ENCODE measurements around the gene SUPT20H. TPM values are rescaled to one million over a fixed set of nuclear protein-coding genes. Genes with fewer than 3 reads are reported as not detected.

Gene SUPT20H
- total and polyA plus RNA-seq, 2 of the 4 experiments (the other 2 are of a cell fraction) = 46.6 to 55.1 TPM

- BruUV-seq (replicated peaks) = no TSS peak
- Histone ChIP-seq H3K56ac (ENCODE audit: extremely low read depth, insufficient read depth, low read length) (no peak overlapping the region), H4K91ac (ENCODE audit: insufficient read depth, low read depth, low read length) (no peak overlapping the region), H4K8ac (ENCODE audit: low read depth in 2 of 2, low read length in 2 of 2) (no peak overlapping the region), H3K14ac (replicated peaks; ENCODE audit: low read depth, low read length) (no peak overlapping the region), H3K4ac (ENCODE audit: low read depth, low read length) (no peak overlapping the region), H2BK120ac (ENCODE audit: low read depth, low read length) (no peak overlapping the region), H3K27ac (ENCODE audit: insufficient read depth, low read length) (no peak overlapping the region), H2AK9ac (replicated peaks; ENCODE audit: low read depth, low read length, poor library complexity) (no peak overlapping the region), H2BK5ac (ENCODE audit: low read depth, low read length, poor library complexity, severe bottlenecking) (no peak overlapping the region), H3K23ac (ENCODE audit: low read depth, low read length) (no peak overlapping the region), H3K36me3 (ENCODE audit: control insufficient read depth, insufficient read depth, low read length) (peaks cover 17% of the 10 kb centered on the region), H4K5ac (ENCODE audit: low read depth, low read length) (no peak overlapping the region), H2AK5ac (ENCODE audit: low read depth, low read length) (no peak overlapping the region), H2AFZ (replicated peaks; ENCODE audit: low read length, poor library complexity) (no peak overlapping the region), H2BK15ac (ENCODE audit: low read depth, low read length) (no peak overlapping the region), H3K4me1 (ENCODE audit: control insufficient read depth, insufficient read depth, low read length) (no peaks in the 10 kb centered on the region), H3K18ac (ENCODE audit: low read depth, low read length) (no peak overlapping the region), H3K9ac (ENCODE audit: low read depth, low read length) (no peak overlapping the region), H3K4me2 (ENCODE audit: low read depth, low read length) (no peak overlapping the region), H3K9me1 (ENCODE audit: insufficient read depth, low read length) (no peaks in the 10 kb centered on the region), H4K20me1 (ENCODE audit: insufficient read depth, low read length) (peaks cover 17% of the 10 kb centered on the region; the same call in 1 of the 2 replicates), H2BK20ac (ENCODE audit: low read depth, low read length) (no peak overlapping the region), H3K27me3 (ENCODE audit: control insufficient read depth, insufficient read depth, low read length) (no peaks in the 10 kb centered on the region), H3K9me3 (ENCODE audit: control insufficient read depth, insufficient read depth, low read length) (no peaks in the 10 kb centered on the region), H3K79me1 (ENCODE audit: low read depth in 1 of 2, low read length in 2 of 2) (peaks cover 3 to 10% of the 10 kb centered on the region in 2 experiments), H3K4me3 (ENCODE audit: insufficient read depth, low read depth, low read length) (no peak overlapping the region)
- WGBS, 2 experiments (ENCODE audit: extremely low coverage in 2 of 2, insufficient read length in 1 of 2) = no CpG with 5 or more reads among the region's 3 CpGs
- in situ Hi-C loops (cut with MboI; ENCODE audit: low sequenced_read_pairs) (loop anchor here (25.0 kb wide), 1 partner anchor 1314 kb away; no protein-coding TSS in a partner anchor), intact Hi-C loops (cut with micrococcal nuclease) (loop anchor here (5.0 kb wide), 1 partner anchor 36 kb away; no protein-coding TSS in a partner anchor), dilution Hi-C loops (cut with HindIII; ENCODE audit: low sequenced_read_pairs, unreplicated experiment) (no loop called here)
- ChIA-PET CTCF (no interaction called here), POLR2A (ENCODE audit: unreplicated experiment) (no interaction called here)
- TF ChIP-seq FOS (IDR thresholded peaks at IDR 0.05; ENCODE audit: low read depth, low read length) = no peak
- no peak for TF ChIP-seq RCOR1 (IDR thresholded peaks at IDR 0.05; ENCODE audit: insufficient replicate concordance, low read length)
- no peak for TF ChIP-seq CHD1 (IDR thresholded peaks at IDR 0.05; ENCODE audit: low read depth, low read length)
- TF ChIP-seq CEBPB (IDR thresholded peaks at IDR 0.05; ENCODE audit: low read depth, low read length) = no peak
- TF ChIP-seq RAD21 (IDR thresholded peaks at IDR 0.05; ENCODE audit: low read length) = no peak
- TF ChIP-seq MAFK (IDR thresholded peaks at IDR 0.05; ENCODE audit: low read depth, low read length) = no peak
- TF ChIP-seq, protein P1, sequence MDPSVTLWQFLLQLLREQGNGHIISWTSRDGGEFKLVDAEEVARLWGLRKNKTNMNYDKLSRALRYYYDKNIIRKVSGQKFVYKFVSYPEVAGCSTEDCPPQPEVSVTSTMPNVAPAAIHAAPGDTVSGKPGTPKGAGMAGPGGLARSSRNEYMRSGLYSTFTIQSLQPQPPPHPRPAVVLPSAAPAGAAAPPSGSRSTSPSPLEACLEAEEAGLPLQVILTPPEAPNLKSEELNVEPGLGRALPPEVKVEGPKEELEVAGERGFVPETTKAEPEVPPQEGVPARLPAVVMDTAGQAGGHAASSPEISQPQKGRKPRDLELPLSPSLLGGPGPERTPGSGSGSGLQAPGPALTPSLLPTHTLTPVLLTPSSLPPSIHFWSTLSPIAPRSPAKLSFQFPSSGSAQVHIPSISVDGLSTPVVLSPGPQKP (IDR thresholded peaks at IDR 0.05; ENCODE audit: borderline replicate concordance, low read depth, low read length) = no peak
- TF ChIP-seq SMC3 (IDR thresholded peaks at IDR 0.05; ENCODE audit: low read depth, low read length) = no peak
- no peak for TF ChIP-seq BHLHE40 (IDR thresholded peaks at IDR 0.05; ENCODE audit: low read depth, low read length)
- TF ChIP-seq MAZ (IDR thresholded peaks at IDR 0.05; ENCODE audit: borderline replicate concordance, low read depth, low read length) = no peak
- no peak for TF ChIP-seq NFE2L2 (IDR thresholded peaks at IDR 0.05; ENCODE audit: low read depth, low read length)
- TF ChIP-seq MXI1 (IDR thresholded peaks at IDR 0.05; ENCODE audit: borderline replicate concordance, low read depth, low read length) = no peak
- TF ChIP-seq, protein P2, sequence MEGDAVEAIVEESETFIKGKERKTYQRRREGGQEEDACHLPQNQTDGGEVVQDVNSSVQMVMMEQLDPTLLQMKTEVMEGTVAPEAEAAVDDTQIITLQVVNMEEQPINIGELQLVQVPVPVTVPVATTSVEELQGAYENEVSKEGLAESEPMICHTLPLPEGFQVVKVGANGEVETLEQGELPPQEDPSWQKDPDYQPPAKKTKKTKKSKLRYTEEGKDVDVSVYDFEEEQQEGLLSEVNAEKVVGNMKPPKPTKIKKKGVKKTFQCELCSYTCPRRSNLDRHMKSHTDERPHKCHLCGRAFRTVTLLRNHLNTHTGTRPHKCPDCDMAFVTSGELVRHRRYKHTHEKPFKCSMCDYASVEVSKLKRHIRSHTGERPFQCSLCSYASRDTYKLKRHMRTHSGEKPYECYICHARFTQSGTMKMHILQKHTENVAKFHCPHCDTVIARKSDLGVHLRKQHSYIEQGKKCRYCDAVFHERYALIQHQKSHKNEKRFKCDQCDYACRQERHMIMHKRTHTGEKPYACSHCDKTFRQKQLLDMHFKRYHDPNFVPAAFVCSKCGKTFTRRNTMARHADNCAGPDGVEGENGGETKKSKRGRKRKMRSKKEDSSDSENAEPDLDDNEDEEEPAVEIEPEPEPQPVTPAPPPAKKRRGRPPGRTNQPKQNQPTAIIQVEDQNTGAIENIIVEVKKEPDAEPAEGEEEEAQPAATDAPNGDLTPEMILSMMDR (conservative IDR thresholded peaks at IDR 0.05; ENCODE audit: low read depth, low read length) = no peak
- no peak for TF ChIP-seq POLR2A (IDR thresholded peaks at IDR 0.05; ENCODE audit: low read depth, low read length)
- TF ChIP-seq, protein P3, sequence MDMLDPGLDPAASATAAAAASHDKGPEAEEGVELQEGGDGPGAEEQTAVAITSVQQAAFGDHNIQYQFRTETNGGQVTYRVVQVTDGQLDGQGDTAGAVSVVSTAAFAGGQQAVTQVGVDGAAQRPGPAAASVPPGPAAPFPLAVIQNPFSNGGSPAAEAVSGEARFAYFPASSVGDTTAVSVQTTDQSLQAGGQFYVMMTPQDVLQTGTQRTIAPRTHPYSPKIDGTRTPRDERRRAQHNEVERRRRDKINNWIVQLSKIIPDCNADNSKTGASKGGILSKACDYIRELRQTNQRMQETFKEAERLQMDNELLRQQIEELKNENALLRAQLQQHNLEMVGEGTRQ (IDR thresholded peaks at IDR 0.05; ENCODE audit: low read depth, low read length) = no peak
- DNase-seq (no peak), ATAC-seq (ENCODE audit: low read depth) (no peak)
Measured at GRCh38 chr13:37047846-37048245, 11.6 kb downstream of the SUPT20H start.

Data from IMR-90 (cell line).